ENCODE results near the gene ARX.

Gene ARX

GRCh38 chrX:25016361-25016671 is 551 bp upstream of the ARX start:
- no peak for DNase-seq

DNA sequence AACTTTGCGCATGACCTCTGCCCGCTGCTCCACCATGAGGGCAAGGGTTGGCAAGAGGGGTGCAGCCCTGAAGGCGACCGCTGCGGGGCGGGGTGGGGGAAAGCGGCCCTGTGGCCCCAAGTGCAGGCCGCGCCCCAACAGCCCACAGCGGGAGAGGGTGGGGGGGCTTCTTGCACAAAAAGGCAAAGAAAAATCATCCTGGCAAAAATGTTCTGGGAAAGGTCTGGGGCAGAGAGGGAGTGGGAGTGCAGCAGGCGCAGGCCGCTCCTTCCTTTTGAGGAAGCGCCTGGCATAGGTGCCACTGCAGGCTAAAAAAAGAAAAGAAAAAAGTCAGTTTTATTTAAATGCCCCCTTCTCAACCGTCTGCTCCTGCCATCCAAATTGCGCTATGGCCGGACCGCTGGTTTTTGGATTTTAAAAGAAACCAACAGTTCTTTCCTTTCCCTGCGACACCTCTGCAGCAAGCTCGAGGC is 1.4 kb downstream of the ARX start:
- no peak for DNase-seq

DNA sequence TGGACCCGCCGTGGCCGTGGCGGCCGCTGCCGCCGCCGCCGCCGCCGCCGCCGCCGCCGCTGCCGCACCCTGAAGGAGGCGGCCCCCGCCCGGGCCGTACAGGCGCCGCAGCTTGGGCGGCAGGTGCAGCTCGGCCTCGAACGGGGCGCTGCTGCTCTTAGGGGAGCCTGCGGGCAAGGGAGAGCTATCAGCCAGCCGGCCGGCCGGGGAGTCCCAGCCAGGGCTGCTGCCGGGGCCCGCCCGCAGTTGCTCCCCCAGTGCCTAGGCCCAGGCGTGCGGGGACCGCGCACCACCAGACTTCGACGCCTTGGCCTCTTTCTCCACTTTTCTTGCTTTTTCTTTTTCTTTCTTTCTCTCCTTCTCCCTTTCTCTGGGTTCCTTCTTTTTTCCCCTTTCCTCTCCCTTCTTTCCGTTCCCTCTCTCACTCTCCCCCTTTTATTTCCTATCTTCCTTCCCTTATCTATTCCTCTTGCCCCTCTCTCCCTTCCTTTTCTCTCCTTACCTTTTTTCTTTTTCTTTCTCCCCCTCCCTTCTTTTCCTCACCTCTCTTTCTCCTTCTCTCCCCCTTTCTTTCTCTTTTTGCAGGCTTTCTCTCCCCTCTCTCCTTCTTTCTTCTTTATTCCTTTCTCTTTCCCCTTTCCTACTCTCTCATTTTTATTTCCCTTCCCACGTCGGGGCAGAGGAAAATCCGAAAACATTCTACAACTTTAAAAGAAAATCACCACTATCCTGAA is 2.0 kb downstream of the ARX start:
- DNase-seq: no peak

DNA sequence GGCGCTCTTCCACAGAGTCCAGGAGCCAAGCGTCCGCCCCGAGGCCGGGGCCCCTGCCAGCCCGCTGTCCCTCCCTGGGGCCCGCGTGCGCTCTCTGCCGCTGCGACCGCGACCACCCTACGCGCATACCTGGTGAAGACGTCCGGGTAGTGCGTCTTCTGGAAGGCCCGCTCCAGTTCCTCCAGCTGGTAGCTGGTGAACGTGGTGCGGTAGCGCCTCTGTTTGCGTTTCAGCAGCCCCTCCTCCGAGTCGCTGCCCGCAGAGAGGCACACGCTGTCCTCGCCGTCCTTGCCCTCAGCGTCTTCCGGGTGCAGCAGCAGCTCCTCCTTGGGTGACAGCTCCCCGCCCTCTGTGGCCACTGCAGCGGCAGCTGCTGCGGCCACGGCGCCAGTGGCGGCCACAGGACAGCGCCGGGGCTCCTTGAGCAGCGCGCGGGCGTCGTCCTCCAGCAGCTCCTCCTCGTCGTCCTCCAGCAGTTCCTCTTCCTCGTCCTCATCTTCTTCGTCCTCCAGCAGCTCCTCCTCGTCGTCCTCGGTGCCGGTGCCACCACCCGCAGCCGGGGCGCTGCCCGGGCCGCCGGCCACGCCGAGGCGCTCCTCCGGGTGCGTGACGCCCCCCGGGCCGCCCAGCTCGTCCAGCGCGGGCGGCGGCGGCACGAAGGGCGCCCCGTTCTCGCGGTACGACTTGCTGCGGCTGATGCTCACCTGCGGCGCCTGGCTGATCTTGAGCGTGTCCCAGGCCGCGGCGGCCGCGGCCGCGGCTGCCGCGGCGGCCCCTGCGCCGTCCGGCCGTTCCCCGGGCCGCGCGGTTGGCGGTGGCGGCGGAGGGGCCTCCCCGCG is 2.8 kb downstream of the ARX start:
- DNase-seq: no peak

- no peak for DNase-seq
Observed at GRCh38 chrX:25012433-25012735, 3.4 kb downstream of the ARX start.

- DNase-seq: no peak
Observed at GRCh38 chrX:25011589-25012432, 4.0 kb downstream of the ARX start.

- no peak for DNase-seq
Observed at GRCh38 chrX:25010784-25011588, 4.8 kb downstream of the ARX start.

- DNase-seq: no peak
Observed at GRCh38 chrX:25009407-25009806, 6.4 kb downstream of the ARX start.

- DNase-seq: no peak
Observed at GRCh38 chrX:25007059-25008053, 8.4 kb downstream of the ARX start.

- DNase-seq: no peak
Observed at GRCh38 chrX:25006586-25007058, 9.1 kb downstream of the ARX start.

DNA sequence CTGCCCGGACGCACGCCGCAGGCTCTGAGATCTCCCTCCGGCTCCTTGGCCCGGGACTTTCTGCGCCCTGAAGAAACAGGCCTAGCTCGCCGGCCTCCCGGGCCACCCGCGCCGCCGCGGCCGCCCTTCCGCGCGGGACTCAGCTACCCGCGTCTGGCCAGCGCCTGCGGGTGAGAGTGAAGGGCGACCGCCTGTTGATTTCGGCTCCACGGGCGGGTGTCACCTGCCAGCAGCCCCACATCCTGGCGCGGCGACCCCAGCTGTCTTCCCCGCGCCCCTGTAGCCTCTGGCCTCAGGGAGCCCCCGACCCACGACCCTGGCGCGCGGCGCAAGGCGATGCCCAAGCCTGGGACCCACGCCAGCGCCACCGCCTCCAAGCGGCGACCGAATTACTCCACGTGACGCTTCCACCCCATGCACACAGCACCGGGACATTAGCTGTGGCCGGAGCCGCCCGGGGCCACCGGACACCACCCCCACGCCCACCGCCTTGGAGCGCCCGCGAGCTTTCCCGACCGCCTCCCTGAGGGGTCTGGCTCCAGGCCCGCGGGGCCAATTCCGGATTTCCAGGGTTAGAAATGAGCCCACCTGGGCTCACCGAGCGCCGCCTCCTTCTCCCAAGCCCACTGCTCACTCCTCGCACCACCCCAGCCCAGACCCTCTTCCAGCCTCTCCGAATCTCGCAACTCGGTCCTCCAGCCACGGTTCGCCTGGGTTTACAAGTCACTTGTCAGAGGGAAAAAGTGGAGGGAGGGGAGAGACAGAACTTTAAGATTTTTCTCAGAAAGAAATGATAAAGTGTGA is 10.2 kb downstream of the ARX start:
- DNase-seq: no peak

GRCh38 chrX:25005034-25005381 is 10.8 kb downstream of the ARX start:
- no peak for DNase-seq

DNA sequence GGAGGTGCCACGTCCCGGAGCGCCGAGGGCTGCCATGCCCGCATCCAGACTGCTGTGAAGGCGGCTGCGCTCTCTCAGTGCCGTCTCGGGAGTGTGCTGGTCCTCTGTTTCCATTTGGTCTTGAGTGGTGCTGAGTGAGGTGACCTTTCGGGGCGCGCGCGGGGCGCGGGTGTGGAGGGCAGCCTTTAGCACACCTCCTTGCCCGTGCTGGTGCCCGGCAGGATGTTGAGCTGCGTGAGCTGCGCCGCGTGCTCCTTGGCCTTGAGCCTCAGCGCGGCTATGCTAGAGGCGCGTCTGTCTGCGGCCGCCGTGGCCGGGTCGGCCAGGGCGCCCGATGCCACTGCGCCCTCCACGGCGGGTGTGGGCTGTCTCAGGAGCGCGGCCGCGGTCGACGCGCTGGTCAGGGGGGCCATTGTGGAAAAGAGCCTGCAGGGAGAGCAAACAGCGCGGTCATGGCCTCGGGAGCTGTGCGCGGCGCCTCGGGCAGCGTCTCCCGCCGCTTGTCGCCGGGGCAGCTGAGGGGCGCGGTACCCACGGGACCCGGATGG is 11.2 kb downstream of the ARX start:
- DNase-seq: no peak

- no peak for DNase-seq
Observed at GRCh38 chrX:25004040-25004439, 11.7 kb downstream of the ARX start.

- no peak for DNase-seq
Observed at GRCh38 chrX:25003066-25003849, 12.5 kb downstream of the ARX start.

GRCh38 chrX:25002661-25003020 is 13.1 kb downstream of the ARX start:
- no peak for DNase-seq

GRCh38 chrX:25001808-25002660 is 13.7 kb downstream of the ARX start:
- DNase-seq: no peak

DNA sequence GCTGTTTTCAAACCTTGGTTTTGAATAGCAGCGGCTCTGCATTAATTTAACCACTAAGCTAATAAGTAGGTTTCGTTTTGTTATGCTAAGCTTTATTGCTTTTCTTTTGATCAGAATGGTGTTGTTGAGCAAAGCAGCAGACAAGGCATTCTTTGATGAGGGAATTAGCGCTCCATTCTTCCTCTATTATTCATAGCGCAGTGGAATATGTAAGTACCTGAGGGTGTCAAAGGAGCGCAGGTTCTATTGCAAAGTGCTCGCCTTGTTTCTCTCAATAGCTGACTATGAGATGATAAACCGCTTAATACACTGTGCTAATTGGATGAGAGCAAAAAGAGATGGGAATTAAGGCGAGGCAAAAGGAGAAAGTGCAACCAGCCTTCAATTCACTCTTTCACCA is 16.3 kb downstream of the ARX start:
- no peak for DNase-seq
